HG03175 (cell line): Measurements from ENCODE around the gene ZIM2.

Experiments
- ATAC-seq: cut with Tn5 transposase; IDR thresholded peaks from one replicate; pipeline ENCODE4 v1.9.1; 2021; ENCODE audit warnings: mild to moderate bottlenecking, moderate library complexity; ENCODE audit not compliant: unreplicated experiment

Gene ZIM2

DNA sequence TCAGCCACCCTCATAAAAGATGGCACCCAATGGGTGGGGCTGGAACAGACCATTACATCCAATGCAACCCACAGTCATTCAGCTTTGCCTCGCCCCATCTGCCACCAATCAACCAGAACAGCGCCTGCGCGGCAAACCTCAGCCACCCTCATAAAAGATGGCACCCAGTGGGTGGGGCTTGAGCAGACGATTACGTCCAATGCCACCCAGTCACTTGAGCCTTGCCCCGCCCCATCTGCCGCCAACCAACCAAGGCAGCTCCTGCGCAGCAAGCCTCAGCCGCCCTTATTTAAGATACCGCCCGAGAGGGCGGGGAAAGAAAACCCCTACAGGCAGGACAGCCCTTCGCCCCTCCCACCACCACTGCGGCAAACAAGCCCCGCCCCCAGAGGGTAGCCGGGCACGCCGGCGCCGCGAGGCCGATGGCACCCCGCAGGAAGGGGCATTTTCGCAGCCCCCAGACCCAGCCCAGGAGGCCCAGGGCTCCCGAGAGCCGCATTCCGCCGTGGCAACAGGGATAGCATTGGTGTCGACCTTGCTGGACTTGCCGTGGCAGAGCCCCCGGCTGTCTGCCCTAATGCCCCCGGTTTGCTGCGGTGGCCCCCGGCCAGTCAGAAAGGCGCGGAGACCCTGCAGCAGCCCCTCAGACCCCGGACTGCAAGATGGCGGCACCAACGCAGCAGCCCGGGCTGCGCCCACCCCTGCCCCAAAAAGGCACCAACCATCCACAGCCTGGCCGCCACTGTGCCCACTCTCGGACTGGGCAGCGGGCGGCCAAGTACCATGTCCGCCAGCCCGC lies 675 bp downstream of the ZIM2 start:
- ATAC-seq: no peak

GRCh38 chr19:56838909-56839651 lies 1.4 kb downstream of the ZIM2 start:
- ATAC-seq: no peak

DNA sequence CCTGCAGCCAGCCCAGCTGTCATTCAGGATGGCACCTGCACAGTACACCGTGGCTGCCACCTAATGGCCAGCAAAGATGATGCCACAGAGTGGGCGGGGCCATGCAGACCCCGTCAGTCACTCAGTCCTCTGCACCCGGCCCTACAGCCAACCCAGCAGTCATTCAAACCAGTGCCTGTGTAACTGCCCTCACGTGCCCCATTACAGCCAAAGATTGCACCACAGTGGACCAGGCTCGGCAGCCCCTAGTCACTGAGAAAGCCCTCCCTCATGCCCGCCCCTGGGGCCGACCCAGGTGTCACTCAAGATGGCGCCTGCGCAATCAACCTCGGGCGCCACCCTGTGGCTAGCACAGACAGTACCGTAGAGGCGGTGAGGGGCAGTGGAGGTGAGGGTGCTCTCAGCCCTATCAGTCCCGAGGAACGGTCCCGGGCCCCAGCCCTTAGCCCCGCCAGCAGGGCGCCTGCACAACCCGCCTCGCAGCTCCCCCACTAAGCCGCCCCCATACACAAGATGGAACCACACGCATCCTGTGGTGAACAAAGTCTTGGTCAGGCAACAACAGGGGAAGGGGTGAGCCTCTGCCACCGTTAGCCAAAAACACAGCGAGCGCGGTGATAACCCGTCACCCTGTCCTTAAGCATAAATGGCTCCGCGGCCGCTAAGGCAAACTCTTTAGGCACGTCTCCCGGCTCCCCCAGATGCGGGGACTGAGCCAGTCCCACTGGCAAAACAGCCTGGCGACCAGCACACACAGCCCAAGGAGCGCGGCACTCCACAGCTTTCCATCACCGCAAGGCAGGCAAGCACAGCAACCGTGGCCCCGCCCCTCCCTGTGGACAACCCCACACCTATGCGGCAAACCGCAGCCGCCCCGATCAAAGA lies 2.3 kb downstream of the ZIM2 start:
- ATAC-seq: no peak

DNA sequence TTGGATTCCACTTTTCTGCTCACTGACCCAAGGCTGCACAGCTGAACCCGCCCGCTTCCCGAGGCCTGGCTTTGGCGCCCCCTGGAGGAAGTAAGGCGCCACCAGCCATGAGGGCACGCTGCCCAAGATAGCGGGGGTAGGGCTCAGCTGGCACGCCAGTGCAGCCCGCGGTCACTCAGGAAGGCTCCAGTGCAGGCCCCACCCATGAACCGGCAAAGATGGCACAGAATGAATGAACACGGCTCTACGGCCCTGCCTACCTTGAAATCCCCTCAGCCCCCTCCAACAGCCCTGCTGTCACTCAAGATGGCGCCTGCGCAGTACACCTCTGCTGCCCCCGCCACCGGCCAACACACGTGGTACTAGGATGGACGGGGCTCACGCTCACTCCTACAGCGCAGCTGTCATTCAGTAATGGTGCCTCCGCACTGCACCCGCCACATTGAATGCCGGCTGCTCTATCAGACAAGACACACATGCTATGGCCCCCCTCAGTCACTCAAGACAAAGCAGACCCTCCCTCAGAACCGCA lies 3.0 kb downstream of the ZIM2 start:
- ATAC-seq: no peak

DNA sequence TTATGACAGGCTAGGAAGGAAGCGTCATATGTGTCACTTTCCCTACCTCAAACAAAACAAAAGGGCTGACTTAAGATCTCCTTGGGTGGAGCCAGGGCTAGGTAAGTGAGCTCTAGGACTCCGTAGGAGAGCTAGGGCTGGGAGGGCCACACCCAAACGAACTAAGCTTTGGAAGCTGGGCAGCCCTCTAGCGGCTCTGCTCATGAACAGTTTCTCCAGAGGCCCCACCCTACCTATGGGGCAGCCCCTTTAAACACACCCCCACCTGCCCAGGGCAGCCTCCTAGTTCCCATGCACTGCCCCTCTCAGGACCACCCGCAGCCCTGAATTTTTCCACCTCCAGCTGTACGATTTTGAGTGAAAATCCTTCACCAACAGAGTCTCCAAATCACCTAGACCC lies 3.5 kb downstream of the ZIM2 start:
- no peak for ATAC-seq

- no peak for ATAC-seq
Observed at GRCh38 chr19:56836059-56836458, 4.5 kb downstream of the ZIM2 start.

DNA sequence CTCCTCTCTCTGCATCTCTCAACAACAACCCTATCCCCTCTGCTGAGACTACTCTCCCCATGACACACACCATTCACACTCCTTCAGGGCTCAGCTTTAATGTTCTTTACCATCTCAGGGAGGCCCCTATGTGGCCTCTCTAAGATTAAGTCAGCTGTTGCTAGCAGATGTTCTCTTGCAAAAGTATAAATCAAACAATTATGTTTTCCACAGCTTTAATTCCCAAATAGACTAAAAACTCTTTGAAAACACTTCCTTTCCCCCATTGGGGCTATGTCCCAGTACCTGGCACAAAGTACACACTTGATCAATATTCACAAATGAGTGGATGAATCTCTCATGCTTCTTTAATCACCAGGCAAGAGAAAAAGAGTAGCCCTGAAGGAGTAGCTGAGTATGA lies 5.1 kb downstream of the ZIM2 start:
- ATAC-seq: no peak

- no peak for ATAC-seq
Observed at GRCh38 chr19:56834564-56835375, 5.8 kb downstream of the ZIM2 start.

DNA sequence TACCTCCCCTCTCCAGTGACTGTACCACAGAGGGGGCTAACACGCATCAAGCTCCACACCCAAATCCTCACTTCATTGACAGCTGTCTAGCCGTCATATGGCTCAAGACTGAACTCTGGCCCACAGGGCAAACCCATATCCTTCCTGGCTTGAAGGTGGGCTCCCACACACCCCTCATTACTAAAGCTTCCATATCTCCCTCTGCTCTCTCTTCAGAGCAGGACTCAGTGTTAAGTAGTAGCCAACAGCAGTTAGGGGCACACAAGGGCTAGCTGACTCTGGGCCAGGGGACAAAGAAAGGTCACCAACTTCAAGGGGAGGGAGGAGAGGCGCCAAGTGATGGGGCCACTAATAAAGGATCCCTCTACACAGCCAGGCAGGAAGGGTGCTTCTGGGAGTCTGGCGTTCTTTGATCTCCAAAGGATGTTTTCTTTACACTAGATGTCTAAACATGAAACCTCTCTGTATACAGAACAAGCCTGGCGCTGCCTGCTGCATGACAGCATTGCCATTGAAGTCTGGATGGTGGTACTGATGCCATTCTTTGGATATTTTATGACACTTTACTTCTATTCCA lies 8.1 kb downstream of the ZIM2 start:
- no peak for ATAC-seq

GRCh38 chr19:56831255-56831654 lies 9.3 kb downstream of the ZIM2 start:
- no peak for ATAC-seq

DNA sequence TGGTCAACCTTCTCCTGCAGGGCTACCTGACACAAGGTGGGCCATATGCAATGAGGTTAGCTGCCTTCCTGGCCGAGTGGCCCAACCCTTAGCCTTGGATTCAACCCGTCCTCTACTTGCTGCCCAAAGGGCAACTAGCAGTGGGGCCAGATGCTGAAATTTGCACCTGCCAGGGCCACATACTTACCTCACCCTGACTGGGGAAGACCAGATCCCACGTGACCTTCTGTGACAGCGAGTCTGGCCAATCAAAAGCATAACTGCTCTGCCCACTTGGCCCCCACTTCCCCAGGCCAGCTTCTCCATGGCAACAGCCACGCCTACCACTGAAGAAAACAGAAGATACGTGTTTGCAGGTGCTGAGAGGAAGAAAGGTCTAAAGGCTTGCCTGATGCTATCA lies 10.9 kb downstream of the ZIM2 start:
- no peak for ATAC-seq

DNA sequence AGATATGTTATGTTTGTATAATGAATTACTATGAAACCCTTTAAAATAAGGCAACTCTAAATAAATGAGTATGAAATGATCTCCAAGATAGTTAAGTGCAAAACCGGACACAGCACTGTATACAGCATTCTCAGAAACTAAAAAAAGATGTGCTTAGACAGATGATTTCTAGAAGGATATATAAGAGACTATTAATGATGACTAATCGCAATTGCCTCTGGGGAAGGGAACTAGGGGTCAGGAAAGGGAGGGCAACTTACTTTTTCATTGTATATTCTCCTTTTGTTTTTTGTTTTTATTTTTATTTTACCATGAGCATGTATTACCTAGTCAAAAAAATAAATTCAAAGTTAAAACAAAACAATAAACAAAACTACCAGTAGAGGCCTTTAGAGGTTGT lies 12.8 kb downstream of the ZIM2 start:
- ATAC-seq: no peak

DNA sequence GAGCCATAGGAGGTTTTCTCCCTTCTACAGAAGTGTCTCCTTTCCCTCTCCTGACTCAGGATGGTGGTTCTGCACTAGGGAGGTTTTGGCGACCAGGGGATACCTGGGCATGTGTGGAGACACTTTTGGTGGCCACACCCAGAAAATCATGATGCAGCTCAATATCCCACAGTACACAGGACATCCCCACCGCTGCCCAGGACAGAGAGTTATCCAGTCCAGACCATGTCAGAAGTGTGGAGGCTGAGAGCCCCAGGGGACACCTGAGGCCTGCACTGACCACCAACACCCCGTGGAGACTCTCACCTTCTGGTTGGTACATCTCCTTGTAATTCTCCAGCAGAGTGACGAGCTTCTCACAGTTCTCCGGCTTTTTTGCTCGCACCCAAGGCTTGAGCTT lies 16.6 kb downstream of the ZIM2 start:
- no peak for ATAC-seq

- no peak for ATAC-seq
Observed at GRCh38 chr19:56823417-56823816, 17.1 kb downstream of the ZIM2 start.

DNA sequence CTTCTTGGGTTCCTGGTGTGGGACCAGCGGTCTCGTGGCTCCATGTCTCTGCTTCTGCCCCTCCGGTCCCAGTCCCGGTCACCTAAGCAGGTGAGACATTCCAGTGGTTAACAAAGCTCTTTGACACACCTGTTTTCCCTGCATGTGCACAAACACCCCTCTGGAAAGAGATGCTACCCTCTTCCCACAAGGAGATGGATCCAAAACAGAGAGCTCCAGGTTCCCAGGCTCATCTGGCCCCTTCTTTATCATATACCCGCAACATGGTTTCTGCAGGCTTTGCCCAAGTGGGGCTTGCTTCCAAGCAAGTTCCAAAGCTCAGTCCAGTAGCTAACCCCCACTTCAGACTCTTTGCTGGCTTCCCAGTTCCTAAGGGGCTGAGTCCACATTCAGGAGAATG lies 17.8 kb downstream of the ZIM2 start:
- ATAC-seq: no peak

- no peak for ATAC-seq
Observed at GRCh38 chr19:56821675-56822074, 18.9 kb downstream of the ZIM2 start.

GRCh38 chr19:56821209-56821608 lies 19.3 kb downstream of the ZIM2 start:
- ATAC-seq: no peak

DNA sequence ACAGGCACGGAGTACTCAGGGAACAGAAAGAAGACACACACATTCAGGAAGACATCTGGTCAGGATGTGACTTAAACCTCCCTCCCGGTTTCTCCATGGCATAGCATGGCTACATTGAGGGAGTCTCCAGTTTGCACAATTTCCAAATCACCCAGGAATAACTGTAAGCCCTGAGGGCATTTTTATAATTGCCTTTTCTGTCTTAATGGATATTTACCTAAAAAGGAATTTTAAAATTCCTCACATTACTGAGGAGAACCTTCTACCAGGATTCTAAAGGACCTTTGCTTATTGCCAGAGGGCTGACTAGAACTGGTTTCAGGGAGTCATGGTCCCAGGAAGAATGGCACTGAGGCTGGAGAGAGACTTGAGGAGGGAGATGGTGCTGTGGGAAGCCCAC lies 21.4 kb downstream of the ZIM2 start:
- ATAC-seq: no peak

DNA sequence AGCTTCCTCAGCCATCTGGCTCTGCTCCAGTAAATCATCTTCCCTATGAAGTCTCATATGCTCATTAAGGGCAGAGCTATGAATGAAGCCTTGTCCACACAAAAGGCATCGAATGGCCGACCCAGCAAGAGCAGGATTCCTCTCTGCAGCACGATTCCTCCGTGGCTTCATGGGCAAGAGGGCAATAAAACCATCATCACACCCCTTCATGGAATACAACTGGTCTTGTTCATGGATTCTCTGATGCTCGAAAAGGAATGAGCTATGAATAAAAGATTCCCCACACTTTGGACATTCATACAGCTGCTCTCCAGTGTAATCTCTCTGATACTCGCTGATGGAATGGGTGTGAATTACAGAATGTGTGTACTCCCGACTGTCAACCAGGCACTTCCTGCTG lies 25.9 kb downstream of the ZIM2 start:
- no peak for ATAC-seq

DNA sequence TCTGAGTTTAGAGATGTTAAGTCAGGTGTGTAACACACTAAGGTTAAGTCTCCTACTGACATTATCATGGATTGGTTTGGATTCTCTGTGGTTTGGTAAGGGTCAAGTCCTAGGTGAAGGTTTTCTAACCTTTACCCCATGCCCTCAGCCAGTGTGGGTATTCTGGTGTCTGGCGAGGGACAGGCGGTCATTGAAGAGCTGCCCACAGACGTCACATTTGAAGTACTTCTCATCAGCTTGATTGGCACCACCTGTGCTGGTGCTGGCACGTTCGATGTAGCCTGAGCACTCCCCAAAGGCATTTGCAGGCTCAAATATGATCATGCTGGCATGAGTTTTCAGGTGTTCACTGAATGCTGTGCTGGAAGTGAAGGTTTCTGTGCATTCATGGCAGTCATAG lies 27.0 kb downstream of the ZIM2 start:
- no peak for ATAC-seq
